Measurements from ENCODE around the gene KCNMA1.

KCNMA1 gene

DNA sequence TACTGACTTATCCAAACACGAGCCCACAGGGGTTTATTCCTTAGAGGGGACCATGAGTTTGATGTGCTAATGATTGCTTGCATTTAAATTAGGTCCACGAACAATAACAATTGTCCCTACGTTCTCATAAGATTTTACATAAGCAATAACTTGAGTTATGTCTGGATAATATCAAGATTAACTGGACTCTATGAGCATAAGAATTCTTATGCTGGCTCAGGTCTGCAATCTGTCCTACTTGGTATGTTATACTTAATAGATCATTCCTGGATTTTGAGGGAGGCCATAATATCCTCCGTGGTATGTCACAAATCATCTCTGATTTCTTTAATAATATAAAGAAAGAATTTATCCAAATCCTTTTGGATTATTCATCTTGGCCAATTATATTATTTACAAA, 552.3 kb downstream of the KCNMA1 start:
- no peak overlapping the region for H3K4me3 ChIP-seq (ENCODE audit: low read length)
- peaks cover 4% of the 10 kb centered on the region for H3K36me3 ChIP-seq (ENCODE audit: control insufficient read depth, insufficient read depth, low read length)
- no peak overlapping the region for H3K9ac ChIP-seq (ENCODE audit: low read length)
- peaks cover 14% of the 10 kb centered on the region for H3K4me1 ChIP-seq (ENCODE audit: control insufficient read depth, insufficient read depth, low read length)
- H3K27me3 ChIP-seq (ENCODE audit: control insufficient read depth, insufficient read depth, low read length), result no peaks in the 10 kb centered on the region
- H3K27ac ChIP-seq (ENCODE audit: low read depth, low read length), result peak overlapping the region; percentile 34

DNA sequence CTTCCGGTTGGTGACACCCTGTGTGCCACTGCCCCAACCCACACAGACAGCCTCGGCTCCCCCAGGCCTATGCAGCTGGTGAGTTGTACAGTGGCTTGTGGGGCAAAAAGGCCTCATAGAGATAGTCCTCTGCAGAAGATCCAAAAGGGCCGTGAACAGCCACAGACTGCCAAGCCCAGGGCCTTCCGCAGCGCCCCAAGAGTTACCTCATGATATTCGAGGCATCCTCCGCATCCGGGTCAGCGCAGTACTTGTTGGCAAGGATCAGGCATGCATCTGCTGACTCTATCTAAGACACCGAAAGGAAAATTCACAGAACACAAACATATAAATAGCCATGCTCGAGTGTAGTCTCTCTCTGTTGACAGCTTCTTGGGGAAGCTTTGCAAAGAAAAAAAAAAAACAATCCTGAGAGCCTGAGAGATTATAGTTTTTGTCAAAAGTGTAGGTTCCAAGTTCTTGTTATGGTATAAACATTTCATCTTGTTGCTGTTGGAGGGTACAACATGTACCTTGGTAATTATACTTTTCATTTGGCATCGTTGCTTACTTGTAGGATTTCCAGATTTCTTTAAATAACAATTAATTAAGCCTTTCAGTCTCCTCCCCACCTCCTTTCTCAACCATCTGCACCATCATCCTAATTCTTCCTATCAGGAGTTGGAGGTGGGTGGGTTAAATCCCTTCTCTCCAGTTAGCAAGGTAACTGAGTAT, 553.0 kb downstream of the KCNMA1 start:
- Histone ChIP-seq H3K4me1 (ENCODE audit: control insufficient read depth, insufficient read depth, low read length) (peaks cover 17% of the 10 kb centered on the region), H3K27me3 (ENCODE audit: control insufficient read depth, insufficient read depth, low read length) (no peaks in the 10 kb centered on the region), H3K36me3 (ENCODE audit: control insufficient read depth, insufficient read depth, low read length) (no peaks in the 10 kb centered on the region), H3K9ac (ENCODE audit: low read length) (no peak overlapping the region), H3K4me3 (ENCODE audit: low read length) (no peak overlapping the region), H3K27ac (ENCODE audit: low read depth, low read length) (peak overlapping the region; percentile 50)

DNA sequence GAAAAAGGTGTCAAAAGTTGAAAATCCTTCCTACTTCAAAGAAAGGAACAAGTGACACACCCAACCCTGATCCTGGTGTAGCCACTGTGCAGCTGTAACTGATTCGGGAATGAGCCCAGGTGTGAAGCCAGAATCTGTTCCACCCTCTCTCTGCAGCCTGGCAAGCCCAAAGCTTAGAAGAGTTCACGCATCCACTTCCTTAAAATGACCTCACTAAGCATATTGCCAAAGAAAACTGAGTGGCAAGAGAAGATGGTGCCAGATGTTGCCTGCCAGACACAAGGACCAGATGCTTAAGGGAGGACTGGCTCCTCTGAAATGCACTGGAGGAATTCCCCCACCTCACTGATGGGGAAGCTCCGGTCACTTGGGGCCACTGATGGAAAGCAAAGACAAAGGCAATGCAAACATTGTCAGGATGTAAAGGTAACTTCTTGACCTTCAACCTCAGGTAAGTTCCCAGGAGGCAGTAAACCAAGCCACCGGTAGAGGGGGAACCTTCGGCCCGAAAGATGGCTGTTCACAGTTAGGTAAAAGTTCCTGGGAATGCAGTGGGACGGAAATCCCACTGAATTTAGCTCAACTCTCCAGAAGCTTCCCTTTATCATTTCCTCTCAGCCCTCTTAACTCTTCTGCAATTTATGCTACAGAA, 554.9 kb downstream of the KCNMA1 start:
- H3K9ac ChIP-seq (ENCODE audit: low read length), result no peak overlapping the region
- H3K27ac ChIP-seq (ENCODE audit: low read depth, low read length), result no peak overlapping the region
- peaks cover 17% of the 10 kb centered on the region for H3K4me1 ChIP-seq (ENCODE audit: control insufficient read depth, insufficient read depth, low read length)
- no peaks in the 10 kb centered on the region for H3K36me3 ChIP-seq (ENCODE audit: control insufficient read depth, insufficient read depth, low read length)
- no peak overlapping the region for H3K4me3 ChIP-seq (ENCODE audit: low read length)
- H3K27me3 ChIP-seq (ENCODE audit: control insufficient read depth, insufficient read depth, low read length), result no peaks in the 10 kb centered on the region

DNA sequence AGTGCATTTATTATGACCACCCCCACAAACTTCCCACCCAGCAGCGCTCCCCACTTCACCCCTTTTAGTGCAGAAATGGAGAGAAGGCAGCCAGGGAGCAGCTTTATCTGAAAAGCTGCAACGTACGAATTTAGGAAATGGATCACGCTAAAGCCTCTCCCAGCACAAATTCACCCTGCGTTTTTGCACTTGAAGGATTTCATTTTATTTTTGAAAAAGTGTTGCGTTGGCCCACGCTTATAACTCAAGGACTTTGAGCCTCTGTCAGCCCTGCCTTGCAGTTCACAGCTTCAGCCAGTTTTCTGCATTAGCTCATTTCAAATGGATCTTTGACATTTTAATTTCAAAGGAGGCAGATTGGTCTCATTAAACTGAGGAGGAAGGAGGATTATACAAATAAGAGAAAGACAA, 556.1 kb downstream of the KCNMA1 start:
- H3K27ac ChIP-seq (ENCODE audit: low read depth, low read length), result no peak overlapping the region

DNA sequence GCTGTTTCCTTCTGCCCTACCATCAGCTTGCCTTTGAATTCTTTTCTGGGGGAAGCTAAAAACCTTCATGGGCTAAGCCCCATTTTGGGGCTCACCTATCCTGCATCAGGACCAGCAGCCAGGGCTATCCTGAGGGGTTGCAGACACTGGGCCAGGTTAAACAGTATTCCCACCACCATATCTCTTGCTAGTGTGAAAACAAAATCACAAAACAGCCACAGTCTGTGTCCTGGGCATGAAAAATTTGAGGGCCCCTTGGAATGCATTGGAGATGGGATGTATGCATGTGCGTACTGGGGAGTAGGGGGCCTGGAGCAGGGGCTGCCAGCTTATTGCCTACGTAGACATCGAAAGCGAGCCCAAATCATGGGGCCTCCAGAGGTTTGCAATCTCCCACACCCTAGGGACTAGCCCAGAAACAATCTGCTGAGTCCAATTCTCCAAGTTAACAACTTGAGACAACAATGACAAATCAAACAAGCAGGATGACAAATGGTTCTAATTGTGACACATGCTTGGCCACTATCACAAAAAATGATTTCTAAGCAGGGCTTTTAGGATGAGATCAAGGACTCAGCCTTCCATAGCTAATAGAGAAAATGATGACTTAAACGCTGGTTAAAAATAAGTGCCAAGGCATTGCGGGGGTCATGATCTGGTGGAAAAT, 557.1 kb downstream of the KCNMA1 start:
- no peak overlapping the region for H3K27ac ChIP-seq (ENCODE audit: low read depth, low read length)
- peaks cover 19% of the 10 kb centered on the region for H3K4me1 ChIP-seq (ENCODE audit: control insufficient read depth, insufficient read depth, low read length)
- no peaks in the 10 kb centered on the region for H3K36me3 ChIP-seq (ENCODE audit: control insufficient read depth, insufficient read depth, low read length)
- H3K27me3 ChIP-seq (ENCODE audit: control insufficient read depth, insufficient read depth, low read length), result no peaks in the 10 kb centered on the region
- no peak overlapping the region for H3K4me3 ChIP-seq (ENCODE audit: low read length)
- no peak overlapping the region for H3K9ac ChIP-seq (ENCODE audit: low read length)

More for the DNA sequence above, 556.1 kb downstream of the KCNMA1 start:
- no peak overlapping the region for H3K9ac ChIP-seq (ENCODE audit: low read length)
- H3K27me3 ChIP-seq (ENCODE audit: control insufficient read depth, insufficient read depth, low read length), result no peaks in the 10 kb centered on the region
- no peaks in the 10 kb centered on the region for H3K36me3 ChIP-seq (ENCODE audit: control insufficient read depth, insufficient read depth, low read length)
- no peak overlapping the region for H3K4me3 ChIP-seq (ENCODE audit: low read length)
- peaks cover 17% of the 10 kb centered on the region for H3K4me1 ChIP-seq (ENCODE audit: control insufficient read depth, insufficient read depth, low read length)

DNA sequence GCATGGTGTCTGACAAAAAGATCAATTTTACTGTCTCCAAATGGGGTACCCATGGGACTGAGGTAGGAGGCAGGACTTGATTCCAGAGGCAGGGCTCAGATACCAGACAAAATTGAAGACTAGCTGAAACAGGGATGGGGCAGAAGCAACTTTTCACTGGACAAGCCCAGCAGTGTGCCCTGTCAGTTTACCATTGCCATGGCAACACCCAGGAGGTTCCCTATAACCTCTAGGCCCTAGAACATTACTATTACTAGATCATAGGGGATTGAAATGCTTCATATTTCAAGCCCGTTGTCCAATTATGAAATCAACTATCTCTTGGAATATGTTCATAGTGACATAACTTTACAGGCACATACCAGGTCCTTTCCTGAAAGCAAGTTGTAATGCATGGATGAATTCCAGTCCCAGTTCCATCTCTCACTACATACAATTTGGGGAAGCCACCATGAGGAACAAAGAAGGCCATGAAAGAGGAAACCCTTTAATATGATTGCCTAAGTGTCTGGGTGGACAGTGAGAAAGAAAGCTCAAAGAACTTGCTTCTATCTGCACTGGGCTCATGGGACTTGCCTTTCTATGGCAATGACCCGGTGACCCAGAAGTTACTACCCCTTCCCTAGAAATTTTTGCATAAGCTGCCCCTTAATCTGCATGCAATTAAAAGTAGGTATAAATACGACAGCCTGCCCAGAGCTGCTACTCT, 557.9 kb downstream of the KCNMA1 start:
- Histone ChIP-seq H3K4me1 (ENCODE audit: control insufficient read depth, insufficient read depth, low read length) (peaks cover 19% of the 10 kb centered on the region), H3K27ac (ENCODE audit: low read depth, low read length) (no peak overlapping the region), H3K36me3 (ENCODE audit: control insufficient read depth, insufficient read depth, low read length) (no peaks in the 10 kb centered on the region), H3K27me3 (ENCODE audit: control insufficient read depth, insufficient read depth, low read length) (no peaks in the 10 kb centered on the region), H3K9ac (ENCODE audit: low read length) (no peak overlapping the region), H3K4me3 (ENCODE audit: low read length) (no peak overlapping the region)

DNA sequence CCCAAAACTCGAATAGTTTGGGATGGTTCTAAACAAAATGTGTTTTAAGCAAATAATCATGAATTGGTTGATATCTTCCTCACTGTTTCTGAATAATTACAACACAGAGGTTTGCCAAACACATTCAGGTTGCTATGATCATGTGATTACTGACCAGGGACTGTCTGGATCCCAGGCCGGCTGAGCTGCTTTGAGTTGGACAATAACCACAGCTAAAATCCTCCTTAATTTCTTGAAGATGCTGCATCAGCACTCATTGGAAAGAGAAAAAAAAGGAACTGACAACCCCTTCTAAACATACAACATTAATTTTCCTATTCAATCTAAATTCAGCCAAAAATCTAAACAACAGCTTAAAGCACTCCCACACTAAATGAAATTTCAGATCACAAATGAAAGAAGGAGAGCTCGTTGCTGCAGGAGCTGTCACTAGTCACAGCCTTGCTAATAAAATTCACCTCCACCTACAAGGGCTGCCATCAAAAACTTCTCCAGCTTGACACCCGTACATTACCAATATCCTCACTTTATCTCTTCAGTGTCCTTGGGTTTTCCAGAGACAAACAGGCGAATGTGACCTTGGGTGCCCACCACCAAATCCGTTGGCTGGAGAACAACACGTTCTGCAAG, 560.2 kb downstream of the KCNMA1 start:
- Histone ChIP-seq H3K4me1 (ENCODE audit: control insufficient read depth, insufficient read depth, low read length) (peaks cover 25% of the 10 kb centered on the region), H3K27me3 (ENCODE audit: control insufficient read depth, insufficient read depth, low read length) (no peaks in the 10 kb centered on the region), H3K4me3 (ENCODE audit: low read length) (no peak overlapping the region), H3K27ac (ENCODE audit: low read depth, low read length) (no peak overlapping the region), H3K9ac (ENCODE audit: low read length) (no peak overlapping the region), H3K36me3 (ENCODE audit: control insufficient read depth, insufficient read depth, low read length) (no peaks in the 10 kb centered on the region)

DNA sequence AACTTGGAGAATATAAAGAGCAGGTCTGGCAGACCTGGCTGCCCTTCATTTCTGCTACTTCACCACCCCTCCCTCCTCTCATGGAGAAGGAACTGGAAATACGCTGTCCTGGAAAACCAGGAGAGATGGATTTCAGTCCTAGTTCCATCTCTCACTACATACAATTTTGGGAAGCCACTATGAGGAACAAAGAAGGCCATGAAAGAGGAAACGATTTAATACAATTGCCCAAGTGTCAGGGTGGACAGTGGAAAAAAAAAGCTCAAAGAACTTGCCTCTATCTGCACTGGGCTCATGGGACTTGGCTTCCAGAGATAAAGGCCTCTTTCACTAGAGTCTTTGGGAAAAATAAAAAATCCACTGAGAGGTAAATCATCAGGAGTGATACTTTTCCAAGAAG, 561.7 kb downstream of the KCNMA1 start:
- H3K4me3 ChIP-seq (ENCODE audit: low read length), result no peak overlapping the region
- peaks cover 19% of the 10 kb centered on the region for H3K4me1 ChIP-seq (ENCODE audit: control insufficient read depth, insufficient read depth, low read length)
- H3K27ac ChIP-seq (ENCODE audit: low read depth, low read length), result peak overlapping the region; percentile 11
- H3K36me3 ChIP-seq (ENCODE audit: control insufficient read depth, insufficient read depth, low read length), result no peaks in the 10 kb centered on the region
- no peaks in the 10 kb centered on the region for H3K27me3 ChIP-seq (ENCODE audit: control insufficient read depth, insufficient read depth, low read length)
- no peak overlapping the region for H3K9ac ChIP-seq (ENCODE audit: low read length)

DNA sequence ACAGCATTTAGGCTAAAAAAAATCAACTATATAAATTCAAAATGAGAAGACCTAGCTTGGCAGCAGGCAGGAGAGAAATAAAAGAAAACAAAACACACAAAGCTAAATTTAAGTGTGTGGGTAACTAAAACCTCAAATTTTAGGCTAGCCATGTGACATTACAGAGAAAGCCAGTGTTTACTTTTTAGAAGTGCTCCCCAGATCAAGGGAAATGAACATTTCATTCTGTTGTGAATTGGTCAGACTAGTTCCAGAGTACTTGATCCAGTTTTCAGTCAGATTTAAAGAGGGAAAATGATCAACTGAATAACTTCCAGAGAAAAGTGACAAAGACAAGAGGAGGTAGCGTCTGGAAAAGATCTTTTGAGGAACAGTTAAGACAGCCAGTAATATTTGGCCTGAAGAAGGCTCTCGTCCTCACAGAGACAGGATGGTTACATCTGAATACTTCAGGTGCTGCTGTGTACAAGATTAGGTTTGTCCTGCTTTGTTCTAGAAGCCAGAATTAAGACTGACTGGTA, 563.4 kb downstream of the KCNMA1 start:
- H3K4me3 ChIP-seq (ENCODE audit: low read length), result no peak overlapping the region
- H3K36me3 ChIP-seq (ENCODE audit: control insufficient read depth, insufficient read depth, low read length), result no peaks in the 10 kb centered on the region
- H3K9ac ChIP-seq (ENCODE audit: low read length), result no peak overlapping the region
- H3K27me3 ChIP-seq (ENCODE audit: control insufficient read depth, insufficient read depth, low read length), result no peaks in the 10 kb centered on the region
- peaks cover 13% of the 10 kb centered on the region for H3K4me1 ChIP-seq (ENCODE audit: control insufficient read depth, insufficient read depth, low read length)
- H3K27ac ChIP-seq (ENCODE audit: low read depth, low read length), result peak overlapping the region; percentile 21

DNA sequence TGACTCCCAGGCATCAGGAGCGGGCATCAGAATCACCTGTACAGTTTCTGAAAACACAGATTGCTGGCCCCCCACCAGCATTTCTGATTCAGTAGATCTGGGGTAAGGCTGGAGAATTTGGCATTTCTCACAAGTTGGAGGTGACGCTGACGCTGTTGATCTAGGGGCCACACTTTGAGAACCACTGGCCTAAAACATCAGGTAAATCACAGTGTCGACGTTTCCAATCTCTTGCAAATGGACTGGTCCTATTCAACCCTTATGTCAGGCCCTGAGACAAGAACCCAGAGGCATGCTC, 564.0 kb downstream of the KCNMA1 start:
- H3K4me3 ChIP-seq (ENCODE audit: low read length), result no peak overlapping the region
- H3K9ac ChIP-seq (ENCODE audit: low read length), result no peak overlapping the region
- H3K4me1 ChIP-seq (ENCODE audit: control insufficient read depth, insufficient read depth, low read length), result peaks cover 13% of the 10 kb centered on the region
- H3K27me3 ChIP-seq (ENCODE audit: control insufficient read depth, insufficient read depth, low read length), result no peaks in the 10 kb centered on the region
- H3K36me3 ChIP-seq (ENCODE audit: control insufficient read depth, insufficient read depth, low read length), result no peaks in the 10 kb centered on the region
- H3K27ac ChIP-seq (ENCODE audit: low read depth, low read length), result peak overlapping the region; percentile 21

DNA sequence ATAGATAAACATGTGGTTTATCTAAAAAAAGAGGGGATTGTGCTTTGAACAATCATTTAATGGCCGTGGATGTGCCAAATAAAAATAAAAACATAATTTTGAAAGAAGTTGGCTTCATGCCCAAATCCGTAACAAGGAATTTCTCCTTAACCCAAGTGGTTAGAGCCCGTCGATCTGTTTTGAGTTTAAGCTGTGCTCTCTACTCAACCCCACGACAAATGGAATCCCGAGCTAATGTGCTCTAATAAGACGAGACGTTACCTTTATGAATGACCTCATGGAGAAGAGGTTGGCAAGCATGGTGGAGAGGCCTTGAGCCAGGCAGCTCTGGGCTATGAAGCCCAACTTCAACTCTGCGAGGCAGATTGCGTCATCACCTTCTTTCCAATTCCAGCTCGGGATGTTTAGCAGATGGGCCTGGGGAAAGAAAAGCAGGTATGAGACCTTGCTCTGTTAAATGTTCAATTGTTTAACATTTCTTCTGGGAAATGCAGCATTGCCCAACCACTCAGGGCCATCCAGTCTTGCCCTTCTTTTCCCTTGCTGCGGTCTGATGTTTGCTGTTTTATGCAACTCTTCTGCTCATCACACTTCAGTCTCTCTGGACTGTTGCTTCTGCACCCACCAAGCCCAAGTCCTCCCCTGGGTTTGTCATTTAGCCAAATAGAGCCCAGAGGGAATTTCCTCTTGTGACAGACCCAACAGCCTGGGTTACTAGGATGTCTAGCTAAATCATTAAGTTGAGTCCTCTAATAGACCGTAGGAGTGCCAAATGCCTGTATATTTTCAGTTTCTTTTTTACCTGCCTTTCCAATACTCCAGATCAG, 564.6 kb downstream of the KCNMA1 start:
- no peaks in the 10 kb centered on the region for H3K27me3 ChIP-seq (ENCODE audit: control insufficient read depth, insufficient read depth, low read length)
- peaks cover 13% of the 10 kb centered on the region for H3K4me1 ChIP-seq (ENCODE audit: control insufficient read depth, insufficient read depth, low read length)
- no peak overlapping the region for H3K9ac ChIP-seq (ENCODE audit: low read length)
- H3K27ac ChIP-seq (ENCODE audit: low read depth, low read length), result peak overlapping the region; percentile 21
- H3K36me3 ChIP-seq (ENCODE audit: control insufficient read depth, insufficient read depth, low read length), result no peaks in the 10 kb centered on the region
- no peak overlapping the region for H3K4me3 ChIP-seq (ENCODE audit: low read length)

All from rectal smooth muscle tissue (tissue), 1 donor.